ENCODE data around the gene TMED4.
"Not testable (repeated sequence)": the region's sequence is repeated elsewhere in the genome, so short reads cannot be mapped to it uniquely, and the experiment has no call there.

The TMED4 gene

DNA sequence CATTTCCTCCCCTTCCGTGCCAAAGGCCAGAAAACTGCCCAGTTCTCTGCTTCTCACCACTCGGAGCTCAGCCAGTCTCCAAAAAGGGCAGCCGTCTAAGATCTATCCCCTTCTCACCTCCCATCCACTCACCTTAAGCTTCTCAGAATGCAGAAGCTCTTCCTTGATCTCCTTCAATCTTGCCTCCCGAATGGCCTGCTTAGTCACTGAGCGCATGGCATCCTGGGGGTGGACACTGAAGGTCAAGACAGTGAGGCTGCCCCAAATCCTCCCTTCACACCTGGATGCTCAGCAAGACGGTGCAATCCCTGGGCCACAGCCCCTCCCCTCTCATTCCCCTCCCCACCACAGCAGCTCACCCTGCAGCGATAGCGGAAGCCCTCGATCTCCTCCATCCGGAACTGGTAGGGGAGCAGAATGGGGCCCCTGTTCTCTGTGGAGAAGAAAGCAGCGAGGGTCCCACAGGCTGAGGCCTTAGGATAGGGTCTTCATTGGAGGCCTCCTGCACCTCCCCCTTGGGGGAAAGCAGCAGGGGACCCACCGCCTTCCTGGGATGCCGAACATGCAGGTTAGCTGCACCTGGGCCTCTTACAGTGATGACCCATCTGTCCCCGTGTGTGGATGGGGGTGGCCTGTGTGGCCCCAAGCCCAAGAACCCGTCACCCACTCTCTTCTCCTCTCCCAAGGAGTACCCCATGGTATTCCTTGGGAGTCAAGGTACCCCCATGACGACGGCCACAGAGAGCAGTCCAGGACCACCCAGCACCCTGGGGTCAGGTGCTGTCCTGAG, 13.1 kb downstream of the TMED4 start:
- DNase-seq, result no peak

DNA sequence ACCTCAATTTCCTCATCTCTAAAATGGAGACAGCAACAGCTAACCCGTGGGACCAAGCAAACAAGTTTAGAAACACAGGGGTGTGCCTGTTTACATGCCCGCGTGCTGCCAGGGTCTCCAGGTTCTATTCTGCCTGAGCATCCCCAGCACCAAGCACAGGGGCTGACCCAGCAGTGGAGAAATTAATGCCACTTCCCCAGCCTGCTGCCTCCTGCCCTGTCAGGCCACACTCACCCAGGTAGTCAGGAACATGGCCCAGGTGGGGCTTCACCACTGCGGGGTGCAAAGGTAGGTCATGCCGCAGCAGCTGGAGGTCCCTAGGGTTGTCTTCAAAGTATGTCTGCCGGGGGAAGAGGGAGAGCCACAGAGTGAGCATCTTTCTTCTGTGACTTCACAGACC, 14.1 kb downstream of the TMED4 start:
- DNase-seq, result no peak

DNA sequence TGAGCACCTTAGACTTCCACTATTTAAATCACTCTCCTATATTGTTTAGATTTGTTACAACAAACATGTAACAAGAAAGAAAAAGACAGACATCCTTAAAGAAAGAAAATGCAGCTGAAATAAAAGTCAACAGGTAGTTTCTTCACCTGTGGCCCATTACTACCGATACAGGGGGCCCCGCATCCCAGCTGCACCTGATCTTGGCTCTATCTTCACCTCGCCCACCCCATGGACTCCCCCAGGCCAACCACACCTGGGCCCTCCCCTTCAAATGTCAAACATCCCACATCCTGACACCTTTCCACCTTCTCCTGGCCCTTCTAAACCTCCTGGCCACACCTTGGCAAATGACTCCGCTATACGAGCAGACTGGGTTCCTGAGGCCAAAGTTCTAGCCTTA, 15.4 kb downstream of the TMED4 start:
- DNase-seq, result no peak

DNA sequence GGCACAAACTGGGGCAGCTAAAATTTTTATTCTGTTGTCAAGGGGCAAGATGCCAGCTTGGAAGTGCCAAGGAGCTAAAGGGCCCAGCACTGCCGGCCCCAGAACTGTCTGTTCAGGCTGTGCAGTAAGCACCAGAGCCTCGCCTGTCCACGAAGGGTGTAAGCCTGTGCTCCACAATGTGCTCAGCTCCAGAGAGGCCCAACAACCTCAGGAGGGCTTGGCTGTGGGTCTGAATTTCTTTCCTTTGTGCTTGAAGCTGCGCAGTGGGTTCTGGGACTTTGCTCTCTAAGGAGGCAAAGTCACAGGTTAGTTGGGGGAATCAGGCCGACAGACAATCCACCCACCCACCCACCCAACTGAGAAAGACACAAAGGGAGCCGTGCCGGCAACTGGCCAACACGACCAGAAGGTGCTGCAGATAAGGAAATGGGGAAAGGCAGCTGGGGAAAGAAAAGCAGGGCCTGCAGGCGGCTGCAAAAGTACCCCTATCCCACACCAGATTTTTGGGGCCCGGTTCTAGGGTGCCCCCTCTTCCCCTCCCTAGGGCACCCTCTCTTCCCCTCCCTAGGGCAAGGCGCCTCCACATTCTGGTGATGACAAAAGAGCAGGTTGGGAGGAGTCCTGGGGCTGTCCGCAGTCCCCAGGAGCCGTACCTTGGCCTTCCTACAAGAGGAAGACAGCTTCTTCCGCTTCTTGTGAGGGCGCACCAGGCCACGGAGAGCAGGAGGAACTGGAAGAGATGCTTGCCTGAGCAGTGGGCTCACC, 16.1 kb downstream of the TMED4 start:
- DNase-seq, result no peak

DNA sequence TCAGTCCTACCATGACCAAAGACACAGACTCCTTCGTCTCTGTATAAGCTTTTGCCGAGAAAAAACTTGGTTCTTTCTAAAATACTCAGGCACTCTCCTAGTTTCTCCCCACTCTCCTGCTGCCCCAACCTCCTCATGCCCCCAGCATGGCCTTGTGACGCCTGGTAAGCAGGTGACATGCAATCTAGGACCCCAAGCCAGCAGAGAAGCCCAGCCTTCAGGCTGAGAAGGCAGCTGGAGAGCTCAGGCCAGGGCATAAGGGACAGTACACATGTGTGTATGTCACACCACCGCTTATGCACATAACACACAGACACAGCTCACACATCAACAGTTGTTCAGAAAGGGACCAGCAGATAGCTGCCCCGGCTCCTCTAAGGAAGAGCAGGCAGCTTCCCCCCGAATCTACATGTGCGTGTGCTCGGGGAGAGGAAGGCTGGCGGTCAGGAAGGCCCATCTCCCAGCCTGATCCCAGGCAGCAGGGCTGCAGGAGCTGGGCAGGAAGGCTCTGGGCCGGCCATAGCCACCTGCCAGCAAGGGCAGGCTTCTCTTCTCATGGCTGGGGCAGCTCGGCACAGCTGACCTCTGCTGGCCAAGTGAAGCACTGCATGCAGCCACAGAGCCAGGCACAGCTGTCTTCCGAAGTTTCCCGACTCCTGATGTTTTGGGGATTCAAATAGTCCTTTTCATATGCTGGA, 16.8 kb downstream of the TMED4 start:
- DNase-seq, result peak; percentile 62

DNA sequence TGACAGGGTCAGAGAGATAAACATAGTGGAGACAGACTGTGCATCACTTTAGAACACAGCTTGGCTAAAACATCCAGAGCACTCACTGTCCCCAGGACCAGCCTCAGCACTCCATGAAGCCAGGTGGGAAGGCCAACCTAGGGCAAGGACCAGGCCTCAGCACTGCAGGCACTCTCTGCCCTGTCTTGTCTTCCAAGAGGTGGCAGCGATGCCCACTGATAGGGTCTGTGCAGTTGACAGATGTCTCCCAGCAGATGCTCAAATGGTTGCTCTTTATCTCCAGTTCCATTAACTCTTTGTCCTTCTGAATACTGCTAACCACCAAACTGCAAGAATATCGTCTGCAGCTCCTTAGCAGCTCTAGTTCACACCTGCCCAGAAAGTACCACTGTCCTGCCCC, 17.4 kb downstream of the TMED4 start:
- DNase-seq, result no peak

DNA sequence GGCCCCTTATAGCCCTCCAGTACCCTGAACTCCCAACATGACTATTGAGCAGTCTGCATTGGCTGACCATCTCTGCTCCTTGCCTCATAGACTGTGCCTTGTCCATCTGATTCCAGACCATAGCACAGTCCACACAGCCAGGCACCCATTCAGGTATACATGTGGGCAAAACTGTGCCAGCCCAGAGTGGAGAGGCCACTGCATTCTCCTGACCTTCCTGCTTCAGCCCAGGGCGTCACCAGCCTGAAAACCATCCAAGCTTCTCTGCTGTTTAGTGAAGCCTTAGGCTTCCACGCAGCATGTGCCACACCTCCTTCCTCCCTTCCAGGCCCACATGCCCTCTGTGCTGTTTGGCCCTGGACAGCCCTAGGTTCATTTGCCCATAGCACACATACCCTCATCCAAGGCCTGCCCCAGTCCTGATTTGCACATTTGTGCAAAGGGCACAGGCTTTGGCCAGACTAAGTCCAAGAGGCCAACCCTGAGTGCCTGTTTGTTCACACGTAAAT, 18.8 kb downstream of the TMED4 start:
- no peak for DNase-seq

DNA sequence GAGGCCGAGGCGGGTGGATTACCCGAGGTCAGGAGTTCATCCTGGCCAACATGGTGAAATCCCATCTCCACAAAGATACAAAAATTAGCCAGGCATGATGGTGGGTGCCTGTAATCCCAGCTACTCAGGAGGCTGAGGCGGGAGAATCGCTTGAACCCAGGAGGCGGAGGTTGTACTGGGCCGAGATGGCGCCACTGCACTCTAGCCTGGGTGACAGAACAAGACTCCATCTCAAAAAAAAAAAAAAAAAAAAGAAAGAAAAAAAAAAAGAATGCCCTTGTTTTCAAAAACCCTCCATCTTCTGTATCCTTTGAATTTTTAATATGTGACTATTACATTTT, 19.4 kb downstream of the TMED4 start:
- not testable (repeated sequence) for DNase-seq

DNA sequence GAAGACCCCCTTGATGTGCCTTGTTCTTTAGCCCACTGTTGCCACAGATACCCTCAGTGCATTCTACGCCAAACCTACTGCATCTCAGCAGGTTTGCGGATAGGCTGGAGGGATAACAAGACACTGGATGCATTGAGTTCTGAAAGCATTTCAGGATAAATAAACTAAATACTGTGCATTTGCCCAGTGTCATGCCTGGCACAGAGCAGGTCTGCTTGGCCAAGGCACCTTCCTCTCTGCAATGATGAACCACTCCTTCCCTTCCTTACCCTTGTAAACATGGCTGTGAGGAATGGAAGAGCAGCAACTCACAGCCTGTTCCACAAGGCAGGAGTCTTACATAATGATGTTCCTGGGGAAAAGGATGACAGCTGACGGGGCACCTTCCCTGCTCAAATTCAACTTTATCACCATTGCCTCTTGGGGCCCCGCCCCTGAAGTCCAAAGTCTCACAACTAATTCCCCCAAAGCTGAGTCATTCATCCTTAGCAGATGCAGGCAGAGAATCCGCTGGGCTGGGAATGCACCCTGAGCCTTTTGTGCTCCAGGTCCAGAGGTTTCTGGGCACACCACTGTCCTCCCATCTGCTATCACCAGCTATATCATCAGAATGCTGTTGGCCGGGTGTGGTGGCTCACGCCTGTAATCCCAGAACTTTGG, 19.9 kb downstream of the TMED4 start:
- DNase-seq, result no peak

DNA sequence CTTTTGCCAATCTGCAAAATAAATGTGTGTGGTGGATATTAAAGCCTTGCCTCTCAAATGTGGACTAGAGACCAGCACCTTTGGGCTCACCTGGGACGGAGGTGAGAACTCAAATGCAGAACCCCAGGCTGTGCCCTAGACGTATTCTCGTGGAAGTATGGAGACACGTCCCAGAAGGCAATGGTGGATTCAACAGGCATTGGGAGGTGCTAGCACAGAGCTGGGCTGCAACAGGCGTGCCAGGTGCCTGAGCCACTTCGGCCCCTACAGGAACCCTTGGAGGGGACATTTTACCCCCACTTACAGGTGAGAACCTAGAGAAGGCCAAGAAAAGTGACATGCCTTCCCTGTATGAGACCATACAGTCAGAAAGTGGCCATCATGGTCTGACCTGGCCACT, 20.6 kb downstream of the TMED4 start:
- no peak for DNase-seq

DNA sequence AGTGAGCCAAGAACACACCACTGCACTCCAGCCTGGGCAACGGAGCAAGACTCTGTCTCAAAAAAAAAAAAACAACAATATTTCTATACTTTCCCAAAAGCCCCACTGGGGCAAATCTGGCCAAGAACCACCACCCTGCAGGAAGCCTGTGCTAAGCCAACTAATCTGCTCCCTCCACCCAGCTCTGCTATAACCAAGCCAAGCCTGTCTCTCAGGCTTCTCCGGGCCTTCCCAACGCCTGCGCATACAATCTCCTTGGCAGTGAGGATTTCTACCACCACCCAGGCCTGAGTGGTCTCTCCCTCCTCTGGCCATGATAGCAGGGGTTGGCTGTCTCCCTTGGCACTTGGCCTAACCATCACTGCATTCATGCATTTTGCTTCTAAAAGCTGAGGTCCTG, 22.5 kb downstream of the TMED4 start:
- no peak for DNase-seq

DNA sequence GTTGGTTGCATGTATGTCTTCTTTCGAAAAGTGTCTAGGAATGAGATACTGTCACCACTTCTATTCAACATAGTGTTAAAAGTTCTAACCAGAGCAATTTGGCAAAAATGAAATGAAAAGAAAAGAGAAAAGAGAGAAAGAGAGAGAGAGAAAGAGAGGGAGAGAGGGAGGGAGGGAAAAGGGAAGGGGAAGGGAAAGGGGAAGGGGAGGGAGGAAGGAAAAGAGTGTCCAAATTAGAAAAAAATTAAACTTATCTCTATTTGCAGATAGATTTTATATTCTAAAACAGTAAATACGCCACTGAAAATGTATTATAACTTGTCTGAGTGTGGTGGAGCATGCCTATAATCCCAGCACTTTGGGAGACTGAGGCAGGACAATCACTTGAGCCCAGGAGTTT, 24.5 kb downstream of the TMED4 start:
- DNase-seq, result no peak

DNA sequence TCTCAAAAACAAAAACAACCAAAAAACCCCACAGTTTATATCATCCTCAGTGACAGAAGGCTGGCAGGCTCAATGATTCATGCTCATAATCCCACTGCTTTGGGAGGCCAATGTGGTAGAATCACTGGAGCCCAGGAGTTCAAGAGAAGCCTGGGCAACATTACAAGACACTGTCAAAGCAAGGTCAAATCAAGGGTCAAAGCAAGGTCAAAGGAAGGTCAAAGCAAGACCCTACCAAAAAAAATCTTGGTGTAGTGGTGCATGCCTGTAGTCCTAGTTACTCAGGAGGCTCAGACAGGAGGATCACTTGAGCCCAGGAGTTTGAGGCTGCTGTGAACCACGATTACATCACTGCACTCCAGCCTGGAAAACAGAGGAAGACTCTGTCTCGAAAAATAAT, 26.7 kb downstream of the TMED4 start:
- no peak for DNase-seq

DNA sequence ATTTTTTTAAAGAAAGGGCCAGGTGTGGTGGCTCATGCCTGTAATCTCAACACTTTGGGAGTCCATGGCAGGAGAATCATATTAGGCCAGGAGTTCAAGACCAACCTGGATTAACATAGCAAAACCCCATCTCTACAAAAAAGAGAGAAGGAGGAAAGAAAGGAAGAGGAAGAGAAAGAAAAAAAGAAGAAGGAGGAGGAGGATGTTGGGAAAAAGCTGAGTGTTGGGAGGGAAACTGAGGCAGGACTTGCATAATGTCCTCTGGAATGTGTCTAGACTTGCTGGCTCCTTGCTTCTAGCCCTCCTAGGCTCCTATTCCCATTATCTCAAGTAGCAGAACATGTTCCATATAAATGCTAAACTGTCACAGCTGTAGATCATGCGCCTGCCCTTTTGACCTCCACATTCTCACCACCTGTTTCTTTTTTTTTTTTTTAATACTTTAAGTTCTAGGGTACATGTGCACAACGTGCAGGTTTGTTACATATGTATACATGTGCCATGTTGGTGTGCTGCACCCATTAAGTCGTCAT, 29.5 kb downstream of the TMED4 start:
- not testable (repeated sequence) for DNase-seq

DNA sequence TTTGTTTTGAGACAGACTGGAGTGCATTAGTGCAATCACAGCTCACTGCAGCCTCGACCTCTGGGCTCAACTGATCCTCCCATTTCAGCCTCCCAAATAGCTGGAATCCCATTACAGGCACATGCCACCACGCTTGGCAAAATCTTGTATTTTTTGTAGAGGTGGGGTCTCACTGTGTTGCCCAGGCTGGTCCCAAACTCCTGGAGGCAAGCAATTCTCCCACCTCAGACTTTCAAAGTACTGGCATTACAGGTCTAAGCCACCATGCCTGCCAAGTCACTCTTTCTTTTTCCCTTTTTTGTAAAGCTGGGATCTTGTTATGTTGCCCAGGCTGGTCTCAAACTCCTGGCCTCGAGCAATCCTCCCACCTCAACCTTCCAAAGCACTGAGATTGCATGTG, 32.6 kb downstream of the TMED4 start:
- no peak for DNase-seq

DNA sequence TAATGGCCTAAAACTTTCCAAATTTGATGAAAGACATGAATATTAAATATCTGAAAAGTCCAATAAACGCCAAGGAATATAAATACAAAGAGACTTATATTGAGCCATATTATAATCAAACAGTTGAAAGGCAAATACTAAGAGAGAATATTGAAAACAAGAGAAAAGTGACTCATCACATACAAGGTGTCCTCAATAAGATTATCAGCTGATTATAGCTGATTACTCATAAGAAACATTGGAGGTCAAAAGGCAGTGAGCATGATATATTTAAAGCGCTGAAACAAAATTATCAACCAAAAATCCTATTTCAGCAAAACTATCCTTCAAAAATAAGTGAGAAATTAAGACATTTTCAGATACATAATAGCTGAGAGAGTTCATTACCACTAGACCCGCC, 33.1 kb downstream of the TMED4 start:
- no peak for DNase-seq

DNA sequence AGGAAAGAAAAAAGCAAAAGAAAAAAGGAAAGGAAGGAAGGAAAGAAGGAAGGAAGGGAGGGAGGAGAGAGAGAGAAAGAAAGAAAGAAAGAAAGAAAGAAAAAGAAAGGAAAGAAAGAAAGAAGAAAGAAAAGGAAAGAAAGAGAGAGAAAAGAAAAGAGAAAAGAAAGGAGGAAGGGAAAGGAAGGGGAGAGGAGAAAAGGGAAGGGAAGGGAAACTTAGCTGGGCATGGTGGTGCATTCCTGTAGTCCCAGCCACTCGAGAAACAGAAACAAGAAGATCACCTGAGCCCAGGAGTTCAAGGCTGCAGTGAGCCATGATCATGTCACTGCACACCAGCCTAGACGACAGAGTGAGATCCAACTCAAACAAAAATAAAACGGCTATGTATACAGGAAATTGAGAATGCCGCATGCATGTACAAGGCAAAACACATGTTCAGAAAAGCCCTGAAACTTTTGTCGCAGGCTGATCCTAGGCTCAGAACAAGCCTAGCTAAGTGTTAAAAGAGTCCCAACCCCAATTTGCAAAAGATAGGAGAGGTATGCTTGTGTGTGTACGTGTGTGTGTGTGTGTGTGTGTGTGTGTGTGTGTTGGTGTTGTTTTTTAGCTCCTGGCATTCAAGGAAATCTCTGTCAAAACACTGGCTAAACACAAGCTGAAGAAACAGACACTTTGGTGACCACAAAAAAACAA, 34.3 kb downstream of the TMED4 start:
- no peak for DNase-seq

DNA sequence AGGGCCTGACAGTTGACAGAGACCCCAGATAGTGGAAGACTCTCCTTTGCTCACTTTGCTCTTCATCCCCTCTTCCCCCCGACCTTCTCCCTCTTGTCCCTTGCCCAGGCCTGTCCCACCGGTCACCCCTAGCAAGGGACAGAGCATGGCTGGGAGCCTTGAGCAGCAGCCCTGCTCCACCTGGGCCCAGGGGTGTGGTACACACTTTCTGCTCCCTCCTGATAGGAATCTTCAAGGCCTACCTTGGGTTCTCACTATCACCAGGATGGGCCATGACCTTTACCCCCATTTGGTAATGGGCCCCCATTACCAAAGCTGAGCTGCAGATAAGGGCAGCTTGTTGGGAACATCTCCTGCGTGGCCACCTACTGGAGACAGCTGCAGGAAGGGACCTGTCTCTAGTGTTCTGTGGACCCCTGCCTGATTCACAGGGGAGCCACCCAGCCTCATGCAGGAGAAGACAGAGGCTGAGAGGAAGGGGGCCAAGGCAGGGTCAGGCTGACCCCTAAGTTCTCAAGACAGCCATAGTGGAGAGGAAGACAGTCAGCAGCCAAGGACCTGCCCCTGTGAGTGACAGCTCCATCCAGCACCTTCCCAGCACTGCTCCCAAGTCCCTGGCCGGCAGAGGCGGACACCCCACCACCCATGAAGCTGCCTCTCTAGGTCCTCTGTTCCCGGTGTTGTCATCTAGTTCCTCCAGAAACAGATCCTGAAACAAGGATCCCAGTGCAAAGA, 40.0 kb downstream of the TMED4 start:
- DNase-seq, result no peak

DNA sequence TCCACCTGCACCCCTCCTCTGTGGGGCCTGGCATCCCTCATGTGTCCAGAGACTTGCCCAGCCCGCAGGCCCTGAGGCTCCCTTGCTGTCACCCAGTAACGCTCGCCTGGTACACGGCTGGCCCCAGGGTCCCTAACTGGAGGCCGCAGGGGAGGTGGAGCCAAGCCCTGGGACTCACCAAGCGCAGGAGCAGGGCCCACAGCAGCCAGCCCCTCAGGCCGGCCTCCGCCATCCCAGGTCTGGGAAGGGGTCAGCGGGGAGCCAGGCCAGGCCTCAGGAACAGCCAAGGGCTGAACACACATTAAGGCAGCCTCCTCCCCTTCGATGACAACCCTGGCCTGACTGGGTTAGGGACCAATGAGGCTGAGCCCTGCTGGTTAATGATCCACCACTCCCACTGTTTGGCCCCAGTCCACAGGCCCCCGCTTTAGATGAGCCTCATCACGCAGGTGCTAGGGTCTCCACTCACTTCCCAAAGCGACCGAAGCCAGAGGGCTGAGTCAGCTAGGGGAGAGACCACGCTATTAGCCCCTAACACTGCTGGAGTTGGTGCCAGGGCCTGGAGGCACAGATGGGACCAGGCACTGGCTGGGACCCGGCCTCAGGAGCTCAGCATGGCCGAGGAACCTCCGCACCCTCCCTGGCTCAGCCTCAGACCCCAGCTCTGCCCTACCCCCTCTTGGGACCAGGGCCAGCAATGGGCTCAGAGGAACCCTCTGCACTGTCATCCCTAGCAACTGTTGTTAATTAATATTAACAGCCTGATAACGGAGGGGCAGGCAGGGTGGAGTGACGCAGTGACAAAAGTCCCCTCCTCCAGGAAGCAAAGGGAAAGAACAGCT, 40.8 kb downstream of the TMED4 start, which contains the start of gene NPC1L1:
Gene NPC1L1 (minus strand): TSS at position 303 of the 842 bp plus-strand sequence. CDS start 71 bp downstream, at position 232.
- no peak for DNase-seq

DNA sequence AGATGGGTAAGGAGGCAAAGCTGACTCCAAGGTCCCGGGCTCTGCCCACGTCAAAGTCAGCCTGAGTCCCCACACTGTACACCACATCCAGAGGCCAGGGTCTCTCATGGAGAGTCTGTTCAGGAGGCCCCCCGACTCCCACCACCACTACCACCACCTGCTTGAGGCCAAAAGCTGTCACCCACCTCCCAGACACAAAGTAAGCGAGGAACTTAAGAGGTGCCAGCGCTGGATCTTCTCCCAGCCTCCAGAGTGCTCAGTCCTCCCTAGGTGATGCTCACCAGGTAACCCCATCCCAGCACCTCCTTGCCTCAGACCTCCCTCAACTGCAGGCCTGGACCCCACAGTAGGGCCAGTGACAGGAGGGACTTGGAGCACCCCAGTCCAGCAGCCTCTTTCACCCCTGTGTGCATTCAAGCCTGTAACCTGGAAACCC, 41.4 kb downstream of the TMED4 start:
- DNase-seq, result no peak

Measured in NCI-H510A treated with DMSO at 0.1 percent for 48 hours (cell line).